IPS-11a (cell line): ENCODE data around the gene APC2.

Experiments used
- H3K4me3 ChIP-seq: one replicate; pipeline ENCODE4 v1.5.1; 2013; ENCODE audit warnings: low read depth, low read length, control low read depth

APC2 gene

GRCh38 chr19:1429750-1430149 is 20.2 kb upstream of the APC2 start:
- no peak overlapping the region for H3K4me3 ChIP-seq

GRCh38 chr19:1430246-1430645 is 19.7 kb upstream of the APC2 start:
- H3K4me3 ChIP-seq: no peak overlapping the region

- H3K4me3 ChIP-seq: no peak overlapping the region
These were observed 18.0 kb upstream of the APC2 start for GRCh38 chr19:1431759-1432506.

GRCh38 chr19:1432507-1432887 is 17.4 kb upstream of the APC2 start:
- H3K4me3 ChIP-seq: no peak overlapping the region

GRCh38 chr19:1433119-1434039 is 16.5 kb upstream of the APC2 start:
- H3K4me3 ChIP-seq: no peak overlapping the region

- no peak overlapping the region for H3K4me3 ChIP-seq
These were observed 15.9 kb upstream of the APC2 start for GRCh38 chr19:1434040-1434366.

GRCh38 chr19:1434577-1435060 is 15.3 kb upstream of the APC2 start:
- no peak overlapping the region for H3K4me3 ChIP-seq

GRCh38 chr19:1435378-1435989 is 14.4 kb upstream of the APC2 start:
- no peak overlapping the region for H3K4me3 ChIP-seq

- H3K4me3 ChIP-seq: no peak overlapping the region
These were observed 12.3 kb upstream of the APC2 start for GRCh38 chr19:1437609-1438008.

GRCh38 chr19:1438035-1438932 is 11.6 kb upstream of the APC2 start, which contains the start of gene RPS15:
Gene RPS15 (plus strand): TSS chr19:1438396. CDS start chr19:1438426, 30 bp downstream.
- H3K4me3 ChIP-seq: peak within 1 kb of the TSS; percentile 86

GRCh38 chr19:1438933-1439354 is 11.0 kb upstream of the APC2 start:
- H3K4me3 ChIP-seq: peak overlapping the region; percentile 86

- H3K4me3 ChIP-seq: peak overlapping the region; percentile 86
These were observed 10.2 kb upstream of the APC2 start for GRCh38 chr19:1439525-1440417.

GRCh38 chr19:1440418-1440801 is 9.5 kb upstream of the APC2 start:
- no peak overlapping the region for H3K4me3 ChIP-seq

GRCh38 chr19:1441022-1441426 is 8.9 kb upstream of the APC2 start:
- H3K4me3 ChIP-seq: no peak overlapping the region

GRCh38 chr19:1441677-1442438 is 8.1 kb upstream of the APC2 start:
- H3K4me3 ChIP-seq: no peak overlapping the region

- H3K4me3 ChIP-seq: peak overlapping the region; percentile 35
These were observed 4.6 kb upstream of the APC2 start for GRCh38 chr19:1445185-1445931.

GRCh38 chr19:1445932-1446712 is 3.8 kb upstream of the APC2 start:
- H3K4me3 ChIP-seq: peak overlapping the region; percentile 6
